PC-9 (cell line): ENCODE data around the gene RSBN1L. TPM values are rescaled to one million over a fixed set of nuclear protein-coding genes. Genes with fewer than 3 reads are reported as not detected.

Experiments used
- BruUV-seq: library from RNA; stranded (reverse); fragments of 400-500 nt; replicated peaks from 2 replicates; lab custom pipeline; 2021; lab: Mats Ljungman, UMichigan
- CTCF ChIA-PET: fragments of 300-600 bp; sonication (Branson Sonifier 250); formaldehyde crosslinking; loops from one replicate; lab custom pipeline; 2022; ENCODE audit warnings: antibody characterized with exemption; lab: Charles Lee
- POLR2A ChIA-PET: fragments of 300-600 bp; sonication (Branson Sonifier 250); formaldehyde crosslinking; loops from one replicate; lab custom pipeline; 2022; ENCODE audit warnings: antibody characterized with exemption; ENCODE audit not compliant: unreplicated experiment; lab: Charles Lee
- DNase-seq, 2 experiments: peaks; one replicate each; pipeline versions ENCODE4 v3.0.0 to v3.0.0-alpha.2; 2015 to 2022; ENCODE audit warnings: mixed read lengths in 1 of 2
- H2AFZ ChIP-seq: fragments of 200-600 bp; sonication (generic); 2 replicates; pipeline ENCODE4 v1.8.1; 2017; ENCODE audit warnings: antibody characterized with exemption
- H3F3A ChIP-seq: fragments of 200-600 bp; sonication (generic); 2 replicates; pipeline ENCODE4 v1.8.1; 2017; ENCODE audit warnings: antibody characterized with exemption, mild to moderate bottlenecking, low read depth; ENCODE audit not compliant: insufficient read depth
- H3K27ac ChIP-seq: fragments of 200-600 bp; sonication (generic); 2 replicates; pipeline ENCODE4 v1.6.1; 2016; ENCODE audit warnings: mixed run types
- H3K27me3 ChIP-seq: fragments of 200-600 bp; sonication (generic); 2 replicates; pipeline ENCODE4 v1.6.1; 2016; ENCODE audit warnings: low read depth, mixed run types; ENCODE audit not compliant: insufficient read depth
- H3K36me3 ChIP-seq: fragments of 200-600 bp; sonication (generic); 2 replicates; pipeline ENCODE4 v1.6.1; 2016; ENCODE audit warnings: low read depth, mixed run types
- H3K4me1 ChIP-seq: fragments of 200-600 bp; sonication (generic); replicated peaks from 2 replicates; pipeline ENCODE4 v1.6.1; 2016; ENCODE audit warnings: mixed run types; ENCODE audit not compliant: insufficient read depth
- H3K4me2 ChIP-seq: fragments of 200-600 bp; sonication (generic); 2 replicates; pipeline ENCODE4 v1.6.1; 2017; ENCODE audit warnings: mixed run types
- H3K4me3 ChIP-seq: fragments of 200-600 bp; sonication (generic); 2 replicates; pipeline ENCODE4 v1.6.1; 2016; ENCODE audit warnings: mixed run types
- H3K79me2 ChIP-seq: fragments of 200-600 bp; sonication (generic); 2 replicates; pipeline ENCODE4 v1.6.1; 2017; ENCODE audit warnings: low read depth, mixed run types
- H3K9me2 ChIP-seq: fragments of 200-600 bp; sonication (generic); 2 replicates; pipeline ENCODE4 v1.8.1; 2017; ENCODE audit warnings: mild to moderate bottlenecking; ENCODE audit not compliant: insufficient read depth
- H3K9me3 ChIP-seq: fragments of 200-600 bp; sonication (generic); 2 replicates; pipeline ENCODE4 v1.8.1; 2016; ENCODE audit warnings: low read depth; ENCODE audit not compliant: insufficient read depth
- H4K20me1 ChIP-seq: fragments of 200-600 bp; sonication (generic); 2 replicates; pipeline ENCODE4 v1.8.1; 2017; ENCODE audit not compliant: insufficient read depth
- EZH2 ChIP-seq: fragments of 200-600 bp; sonication (generic); IDR thresholded peaks from 2 replicates; pipeline ENCODE4 v1.8.0; 2017; ENCODE audit warnings: antibody characterized with exemption, low read depth
- intact Hi-C: fragments of 100-400 bp; cut with micrococcal nuclease; formaldehyde crosslinking; loops from one replicate; pipeline ENCODE4 v1.10.0; 2022; ENCODE audit not compliant: unreplicated experiment
- total RNA-seq: library from RNA; stranded (reverse); gene quantifications from 2 replicates; pipeline ENCODE4 v1.2.3, GENCODE V29; 2021
- TF ChIP-seq, protein P1 (sequence below): fragments of 200-600 bp; sonication (generic); conservative IDR thresholded peaks from 2 replicates; pipeline ENCODE4 v1.6.1; 2017; ENCODE audit warnings: mixed run types, antibody characterized with exemption, mild to moderate bottlenecking, moderate library complexity

RSBN1L gene
- total RNA-seq, 1 experiment from 2014 or later, result 20.7 TPM

DNA sequence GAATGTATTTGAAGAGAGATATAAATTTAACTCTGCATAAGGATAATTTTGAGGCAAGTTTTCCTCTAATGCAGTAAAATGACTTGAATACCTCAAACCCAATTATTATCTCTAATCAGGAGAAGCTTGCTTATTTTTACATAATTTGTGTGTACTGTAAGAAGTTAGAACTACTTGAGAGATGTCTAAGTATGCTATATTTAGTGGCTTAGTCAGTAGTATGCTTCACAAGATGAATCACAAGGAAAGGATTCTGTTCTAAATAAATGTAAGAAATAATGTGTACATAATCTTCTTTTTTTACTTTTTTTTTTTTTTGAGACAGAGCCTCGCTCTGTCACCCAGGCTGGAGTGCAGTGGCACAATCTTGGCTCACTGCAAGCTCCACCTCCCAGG is 116.0 kb downstream of the RSBN1L start:
- Histone ChIP-seq H3K9me3 (no peaks in the 10 kb centered on the region; the same call in 1 of the 2 replicates), H3K4me2 (peak overlapping the region; percentile 47), H3K4me3 (peak overlapping the region; percentile 7; the same call in 1 of the 2 replicates), H3K27me3 (no peaks in the 10 kb centered on the region), H3K9me2 (no peaks in the 10 kb centered on the region), H3K79me2 (peaks cover 17% of the 10 kb centered on the region; the same call in 1 of the 2 replicates), H3F3A (peaks cover 8% of the 10 kb centered on the region; the same call in 1 of the 2 replicates), H3K4me1 (peaks cover 21% of the 10 kb centered on the region), H3K27ac (peak overlapping the region; percentile 76), H2AFZ (no peak overlapping the region), H4K20me1 (no peaks in the 10 kb centered on the region), H3K36me3 (no peaks in the 10 kb centered on the region)
- peak in 1 of 2 experiments; percentile 73 for DNase-seq
- ChIA-PET POLR2A (no interaction called here), CTCF (interaction anchor here (1.0 to 1.3 kb wide), 2 partner anchors 14 to 23 kb away, joined by 3 read pairs; partner anchors contain the start of genes PHTF2 and TMEM60)
- TF ChIP-seq, protein P1, sequence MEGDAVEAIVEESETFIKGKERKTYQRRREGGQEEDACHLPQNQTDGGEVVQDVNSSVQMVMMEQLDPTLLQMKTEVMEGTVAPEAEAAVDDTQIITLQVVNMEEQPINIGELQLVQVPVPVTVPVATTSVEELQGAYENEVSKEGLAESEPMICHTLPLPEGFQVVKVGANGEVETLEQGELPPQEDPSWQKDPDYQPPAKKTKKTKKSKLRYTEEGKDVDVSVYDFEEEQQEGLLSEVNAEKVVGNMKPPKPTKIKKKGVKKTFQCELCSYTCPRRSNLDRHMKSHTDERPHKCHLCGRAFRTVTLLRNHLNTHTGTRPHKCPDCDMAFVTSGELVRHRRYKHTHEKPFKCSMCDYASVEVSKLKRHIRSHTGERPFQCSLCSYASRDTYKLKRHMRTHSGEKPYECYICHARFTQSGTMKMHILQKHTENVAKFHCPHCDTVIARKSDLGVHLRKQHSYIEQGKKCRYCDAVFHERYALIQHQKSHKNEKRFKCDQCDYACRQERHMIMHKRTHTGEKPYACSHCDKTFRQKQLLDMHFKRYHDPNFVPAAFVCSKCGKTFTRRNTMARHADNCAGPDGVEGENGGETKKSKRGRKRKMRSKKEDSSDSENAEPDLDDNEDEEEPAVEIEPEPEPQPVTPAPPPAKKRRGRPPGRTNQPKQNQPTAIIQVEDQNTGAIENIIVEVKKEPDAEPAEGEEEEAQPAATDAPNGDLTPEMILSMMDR, result no peak
- no peak for TF ChIP-seq EZH2
- intact Hi-C loops, result loop anchor here (1.0 kb wide), 1 partner anchor 22 kb away; no protein-coding TSS in a partner anchor
- TSS peak; percentile 35 for BruUV-seq

DNA sequence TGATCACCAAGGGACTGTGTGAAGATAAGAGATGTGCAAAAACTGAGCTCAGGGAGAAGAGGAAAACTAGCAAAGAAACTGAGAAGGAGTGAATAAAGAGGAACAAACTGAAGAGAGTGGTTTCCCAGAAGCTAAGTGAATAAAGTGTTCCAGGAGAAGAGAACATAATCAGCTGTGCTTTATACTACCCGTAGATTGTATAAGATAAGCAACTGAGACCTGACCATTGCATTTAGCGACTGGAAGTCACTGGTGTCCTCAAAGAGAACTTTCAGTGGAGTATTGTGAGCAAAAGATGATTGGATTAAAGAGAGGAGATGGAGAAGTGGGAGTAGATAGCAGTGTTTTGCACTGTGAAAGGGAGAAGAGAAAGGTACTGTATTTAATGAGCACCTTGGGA is 116.9 kb downstream of the RSBN1L start:
- POLR2A ChIA-PET, result interaction anchor here (0.6 kb wide), 1 partner anchor 318 kb away, joined by 4 read pairs; no protein-coding TSS in a partner anchor
- Histone ChIP-seq H3K4me3 (no peak overlapping the region), H3K9me3 (no peaks in the 10 kb centered on the region; the same call in 1 of the 2 replicates), H3K36me3 (no peaks in the 10 kb centered on the region), H4K20me1 (no peaks in the 10 kb centered on the region), H3K79me2 (peaks cover 17% of the 10 kb centered on the region; the same call in 1 of the 2 replicates), H2AFZ (no peak overlapping the region), H3K4me2 (no peak overlapping the region), H3K27ac (0 out of 2 replicates have a peak overlapping the region, but pooled peaks have one; percentile 76), H3K4me1 (peaks cover 21% of the 10 kb centered on the region), H3F3A (peaks cover 8% of the 10 kb centered on the region; the same call in 1 of the 2 replicates), H3K27me3 (no peaks in the 10 kb centered on the region), H3K9me2 (no peaks in the 10 kb centered on the region)
- no TSS peak for BruUV-seq
- no peak for DNase-seq
- no peak for TF ChIP-seq EZH2
- TF ChIP-seq, protein P1, result no peak
- intact Hi-C loops, result no loop called here
- CTCF ChIA-PET, result interaction anchor here (0.6 kb wide), 1 partner anchor 8 kb away, joined by 4 read pairs; no protein-coding TSS in a partner anchor

DNA sequence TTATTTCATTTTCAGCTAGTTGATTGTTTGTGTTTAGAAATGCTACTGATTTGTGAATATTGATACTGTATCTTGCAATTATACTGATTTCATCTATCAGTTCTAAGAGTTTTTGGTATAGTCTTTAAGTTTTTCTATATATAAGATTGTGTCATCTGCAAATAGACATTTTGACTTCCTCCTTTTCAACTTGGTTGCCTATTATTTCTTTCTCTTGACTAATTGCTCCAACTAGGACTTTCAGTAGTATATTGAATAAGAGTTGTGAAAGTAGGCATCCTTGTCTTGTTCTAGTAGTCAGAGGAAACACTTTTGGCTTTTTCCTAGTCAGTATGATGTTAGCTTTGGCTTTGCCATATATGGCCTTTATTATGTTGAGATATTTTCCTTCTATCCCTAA is 122.8 kb downstream of the RSBN1L start:
- intact Hi-C loops, result no loop called here
- Histone ChIP-seq H3F3A (no peaks in the 10 kb centered on the region), H3K79me2 (0 out of 2 replicates have a peak, but pooled peaks cover 7% of the 10 kb centered on the region)

More for the DNA sequence above, 122.8 kb downstream of the RSBN1L start:
- Histone ChIP-seq H3K27me3 (no peaks in the 10 kb centered on the region), H3K4me2 (no peak overlapping the region), H3K27ac (no peak overlapping the region), H3K9me2 (no peaks in the 10 kb centered on the region), H3K36me3 (no peaks in the 10 kb centered on the region), H2AFZ (no peak overlapping the region), H3K9me3 (peaks cover 20% of the 10 kb centered on the region), H3K4me3 (no peak overlapping the region), H3K4me1 (no peaks in the 10 kb centered on the region), H4K20me1 (no peaks in the 10 kb centered on the region)
- POLR2A ChIA-PET, result no interaction called here
- no peak for DNase-seq
- no TSS peak for BruUV-seq
- CTCF ChIA-PET, result no interaction called here
- TF ChIP-seq EZH2, result no peak
- TF ChIP-seq, protein P1, result no peak
